ENCODE measurements around the gene MRPS31.
"Not testable (repeated sequence)": the region's sequence is repeated elsewhere in the genome, so short reads cannot be mapped to it uniquely, and the experiment has no call there.

Gene MRPS31

GRCh38 chr13:40762849-40763248 lies 8.1 kb downstream of the MRPS31 start:
- CTCF ChIA-PET: no interaction called here
- no peak for DNase-seq
- H3K4me3 Mint-ChIP-seq: no peak overlapping the region
- H3K36me3 Mint-ChIP-seq: peaks cover 43% of the 10 kb centered on the region
- peaks cover 31% of the 10 kb centered on the region for H3K4me1 Mint-ChIP-seq
- no peak overlapping the region for H3K27ac Mint-ChIP-seq
- no peaks in the 10 kb centered on the region for H3K27me3 Mint-ChIP-seq
- H3K9me3 Mint-ChIP-seq: no peaks in the 10 kb centered on the region

GRCh38 chr13:40758811-40759210 lies 12.2 kb downstream of the MRPS31 start:
- no peak for DNase-seq
- Mint-ChIP-seq H3K4me1 (peaks cover 13% of the 10 kb centered on the region), H3K27ac (no peak overlapping the region), H3K9me3 (no peaks in the 10 kb centered on the region), H3K27me3 (no peaks in the 10 kb centered on the region), H3K4me3 (no peak overlapping the region), H3K36me3 (peaks cover 41% of the 10 kb centered on the region)
- CTCF ChIA-PET: interaction anchor here (1.0 kb wide), 1 partner anchor 19 kb away, joined by 3 read pairs; no protein-coding TSS in a partner anchor

GRCh38 chr13:40756042-40756441 lies 14.9 kb downstream of the MRPS31 start:
- Mint-ChIP-seq H3K27ac (no peak overlapping the region), H3K9me3 (no peaks in the 10 kb centered on the region), H3K27me3 (no peaks in the 10 kb centered on the region), H3K4me3 (no peak overlapping the region), H3K36me3 (peaks cover 43% of the 10 kb centered on the region), H3K4me1 (no peaks in the 10 kb centered on the region)
- CTCF ChIA-PET: no interaction called here
- DNase-seq: no peak

GRCh38 chr13:40755082-40755700 lies 15.8 kb downstream of the MRPS31 start:
- no peaks in the 10 kb centered on the region for H3K27me3 Mint-ChIP-seq
- CTCF ChIA-PET: no interaction called here
- no peak overlapping the region for H3K27ac Mint-ChIP-seq
- no peaks in the 10 kb centered on the region for H3K4me1 Mint-ChIP-seq
- peaks cover 40% of the 10 kb centered on the region for H3K36me3 Mint-ChIP-seq
- no peak for DNase-seq
- no peak overlapping the region for H3K4me3 Mint-ChIP-seq
- H3K9me3 Mint-ChIP-seq: no peaks in the 10 kb centered on the region

- CTCF ChIA-PET: interaction anchor here (1.1 kb wide), 1 partner anchor 1060 kb away, joined by 3 read pairs; no protein-coding TSS in a partner anchor
- H3K9me3 Mint-ChIP-seq: no peaks in the 10 kb centered on the region
- H3K36me3 Mint-ChIP-seq: peaks cover 23% of the 10 kb centered on the region
- no peaks in the 10 kb centered on the region for H3K4me1 Mint-ChIP-seq
- H3K27me3 Mint-ChIP-seq: no peaks in the 10 kb centered on the region
- H3K27ac Mint-ChIP-seq: no peak overlapping the region
- DNase-seq: no peak
- no peak overlapping the region for H3K4me3 Mint-ChIP-seq
These were observed 21.7 kb downstream of the MRPS31 start for GRCh38 chr13:40749327-40749726.

GRCh38 chr13:40735232-40735548 lies 35.8 kb downstream of the MRPS31 start:
- peak overlapping the region; percentile 5 for H3K27ac Mint-ChIP-seq
- peaks cover 34% of the 10 kb centered on the region for H3K36me3 Mint-ChIP-seq
- H3K4me1 Mint-ChIP-seq: peaks cover 22% of the 10 kb centered on the region
- H3K4me3 Mint-ChIP-seq, H3K27me3 Mint-ChIP-seq, CTCF ChIA-PET, H3K9me3 Mint-ChIP-seq: not testable (repeated sequence)
- DNase-seq: peak; percentile 32

- CTCF ChIA-PET, H3K27me3 Mint-ChIP-seq, H3K9me3 Mint-ChIP-seq, H3K4me3 Mint-ChIP-seq, DNase-seq: not testable (repeated sequence)
- peaks cover 36% of the 10 kb centered on the region for H3K36me3 Mint-ChIP-seq
- H3K27ac Mint-ChIP-seq: peak overlapping the region; percentile 26
- H3K4me1 Mint-ChIP-seq: peaks cover 22% of the 10 kb centered on the region
These were observed 36.3 kb downstream of the MRPS31 start for GRCh38 chr13:40734536-40735231.

- no peak overlapping the region for H3K4me3 Mint-ChIP-seq
- no peaks in the 10 kb centered on the region for H3K9me3 Mint-ChIP-seq
- peaks cover 41% of the 10 kb centered on the region for H3K36me3 Mint-ChIP-seq
- H3K27me3 Mint-ChIP-seq: no peaks in the 10 kb centered on the region
- no peak for DNase-seq
- no peak overlapping the region for H3K27ac Mint-ChIP-seq
- H3K4me1 Mint-ChIP-seq: peaks cover 22% of the 10 kb centered on the region
- CTCF ChIA-PET: no interaction called here
These were observed 38.3 kb downstream of the MRPS31 start for GRCh38 chr13:40732658-40733057.

- no peak overlapping the region for H3K4me3 Mint-ChIP-seq
- H3K36me3 Mint-ChIP-seq: peaks cover 38% of the 10 kb centered on the region
- CTCF ChIA-PET: no interaction called here
- no peaks in the 10 kb centered on the region for H3K27me3 Mint-ChIP-seq
- peaks cover 3% of the 10 kb centered on the region for H3K4me1 Mint-ChIP-seq
- H3K9me3 Mint-ChIP-seq: no peaks in the 10 kb centered on the region
- no peak for DNase-seq
- no peak overlapping the region for H3K27ac Mint-ChIP-seq
These were observed 42.4 kb downstream of the MRPS31 start for GRCh38 chr13:40728595-40728994.

GRCh38 chr13:40714433-40714832 lies 56.6 kb downstream of the MRPS31 start:
- CTCF ChIA-PET, H3K27me3 Mint-ChIP-seq, H3K4me3 Mint-ChIP-seq, H3K27ac Mint-ChIP-seq, H3K4me1 Mint-ChIP-seq, DNase-seq: not testable (repeated sequence)
- peaks cover 51% of the 10 kb centered on the region for H3K36me3 Mint-ChIP-seq
- peaks cover 23% of the 10 kb centered on the region for H3K9me3 Mint-ChIP-seq

- DNase-seq: peak; percentile 30
- no peaks in the 10 kb centered on the region for H3K27me3 Mint-ChIP-seq
- CTCF ChIA-PET: no interaction called here
- H3K27ac Mint-ChIP-seq: no peak overlapping the region
- H3K36me3 Mint-ChIP-seq: peaks cover 10% of the 10 kb centered on the region
- peaks cover 43% of the 10 kb centered on the region for H3K9me3 Mint-ChIP-seq
- peaks cover 11% of the 10 kb centered on the region for H3K4me1 Mint-ChIP-seq
- H3K4me3 Mint-ChIP-seq: no peak overlapping the region
These were observed 64.6 kb downstream of the MRPS31 start for GRCh38 chr13:40706439-40706838.

GRCh38 chr13:40697711-40698110 lies 73.3 kb downstream of the MRPS31 start:
- Mint-ChIP-seq H3K27ac (no peak overlapping the region), H3K4me3 (no peak overlapping the region), H3K9me3 (no peaks in the 10 kb centered on the region), H3K36me3 (no peaks in the 10 kb centered on the region), H3K27me3 (no peaks in the 10 kb centered on the region), H3K4me1 (no peaks in the 10 kb centered on the region)
- CTCF ChIA-PET: interaction anchor here (1.3 kb wide), 1 partner anchor 16 kb away, joined by 3 read pairs; no protein-coding TSS in a partner anchor
- no peak for DNase-seq

- CTCF ChIA-PET: interaction anchor here (1.0 to 1.2 kb wide), 2 partner anchors 10 to 12 kb away, joined by 3 to 4 read pairs; no protein-coding TSS in a partner anchor
- Mint-ChIP-seq H3K9me3 (no peaks in the 10 kb centered on the region), H3K4me1 (no peaks in the 10 kb centered on the region), H3K36me3 (no peaks in the 10 kb centered on the region), H3K27ac (no peak overlapping the region), H3K27me3 (no peaks in the 10 kb centered on the region), H3K4me3 (no peak overlapping the region)
- no peak for DNase-seq
These were observed 76.6 kb downstream of the MRPS31 start for GRCh38 chr13:40694426-40694825.

- Mint-ChIP-seq H3K27me3 (no peaks in the 10 kb centered on the region), H3K4me3 (no peak overlapping the region), H3K36me3 (no peaks in the 10 kb centered on the region), H3K9me3 (no peaks in the 10 kb centered on the region), H3K4me1 (no peaks in the 10 kb centered on the region), H3K27ac (no peak overlapping the region)
- DNase-seq: no peak
- CTCF ChIA-PET: no interaction called here
These were observed 78.0 kb downstream of the MRPS31 start for GRCh38 chr13:40692946-40693345.

- no peaks in the 10 kb centered on the region for H3K9me3 Mint-ChIP-seq
- CTCF ChIA-PET: no interaction called here
- DNase-seq: no peak
These were observed 82.2 kb downstream of the MRPS31 start for GRCh38 chr13:40688781-40689180.

More at GRCh38 chr13:40688781-40689180, 82.2 kb downstream of the MRPS31 start:
- Mint-ChIP-seq H3K4me1 (no peaks in the 10 kb centered on the region), H3K27ac (no peak overlapping the region), H3K36me3 (no peaks in the 10 kb centered on the region), H3K4me3 (no peak overlapping the region), H3K27me3 (peaks cover 4% of the 10 kb centered on the region)
